ENCODE measurements around the gene MS4A14. TPM values are rescaled to one million over a fixed set of nuclear protein-coding genes. Genes with fewer than 3 reads are reported as not detected.

Gene MS4A14, protein sequence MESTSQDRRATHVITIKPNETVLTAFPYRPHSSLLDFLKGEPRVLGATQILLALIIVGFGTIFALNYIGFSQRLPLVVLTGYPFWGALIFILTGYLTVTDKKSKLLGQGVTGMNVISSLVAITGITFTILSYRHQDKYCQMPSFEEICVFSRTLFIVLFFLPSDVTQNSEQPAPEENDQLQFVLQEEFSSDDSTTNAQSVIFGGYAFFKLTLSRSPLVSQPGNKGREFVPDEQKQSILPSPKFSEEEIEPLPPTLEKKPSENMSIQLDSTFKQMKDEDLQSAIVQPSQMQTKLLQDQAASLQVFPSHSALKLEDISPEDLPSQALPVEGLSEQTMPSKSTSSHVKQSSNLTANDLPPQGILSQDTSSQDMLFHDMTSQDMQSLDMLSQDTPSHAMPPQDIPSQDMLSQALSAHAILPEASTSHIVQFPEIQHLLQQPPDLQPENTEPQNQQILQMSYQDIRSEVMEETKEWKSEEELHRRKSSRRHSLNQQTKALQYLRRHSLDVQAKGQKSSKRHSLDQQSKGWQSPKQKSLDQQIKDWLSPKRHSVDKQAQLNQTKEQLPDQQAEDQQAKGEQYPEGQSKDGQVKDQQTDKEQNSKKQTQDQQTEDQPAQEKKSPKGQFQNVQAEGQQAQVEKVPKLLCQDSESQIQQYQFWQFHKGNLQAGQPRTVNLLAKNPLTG
- 10 to 100 TPM in 3 of 4 donors, 1 to 10 TPM in 1; 1.7 to 32.3 (median 13.0) TPM for total RNA-seq

DNA sequence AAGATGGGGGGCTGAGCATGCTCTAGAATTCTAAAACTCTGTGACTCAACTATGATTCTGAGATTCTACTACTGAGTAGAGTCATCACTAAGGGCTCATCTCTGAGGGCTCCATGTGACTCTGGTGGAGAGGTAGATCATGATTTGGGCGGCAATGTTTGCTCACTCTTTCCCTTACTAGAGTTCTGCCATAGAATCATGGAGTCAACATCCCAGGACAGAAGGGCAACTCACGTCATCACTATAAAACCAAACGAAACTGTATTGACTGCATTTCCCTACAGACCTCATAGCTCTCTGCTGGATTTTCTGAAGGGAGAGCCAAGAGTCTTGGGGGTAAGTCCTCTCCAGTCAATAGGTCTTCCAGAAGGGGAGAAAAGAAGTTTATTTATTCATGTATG, at the start of gene MS4A14:
TSS of gene MS4A14 (plus strand) at position 78 of the 400 bp plus-strand sequence. CDS start at position 198, 120 bp downstream.
- no peak for TF ChIP-seq CTCF (IDR thresholded peaks at IDR 0.05; ENCODE audit: low read depth)

GRCh38 chr11:60347084-60347797, 49.0 kb upstream of the MS4A14 start:
- no peak for TF ChIP-seq CTCF (IDR thresholded peaks at IDR 0.05; ENCODE audit: low read depth)

- TF ChIP-seq CTCF (IDR thresholded peaks at IDR 0.05; ENCODE audit: low read depth) = no peak
Measured at GRCh38 chr11:60348116-60348515, 48.1 kb upstream of the MS4A14 start.

DNA sequence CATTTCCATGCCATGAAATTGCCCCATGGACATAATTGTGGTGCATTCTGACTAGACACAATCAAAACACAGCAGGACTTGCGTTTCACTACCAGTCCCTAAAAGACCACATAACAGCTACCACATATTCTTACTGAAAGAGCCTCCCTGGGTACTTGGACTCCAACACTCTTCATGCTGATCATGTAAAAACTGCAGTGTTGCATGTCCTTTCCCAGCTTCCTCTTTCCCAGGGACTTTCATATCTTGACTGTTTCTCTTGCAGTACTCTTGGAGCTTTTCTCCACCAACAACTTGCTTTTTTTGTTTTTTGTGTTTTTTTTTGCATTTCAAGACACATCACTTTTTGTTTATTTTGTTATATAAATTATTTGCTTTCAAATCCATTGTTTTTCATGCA, 46.3 kb upstream of the MS4A14 start:
- no peak for TF ChIP-seq CTCF (IDR thresholded peaks at IDR 0.05; ENCODE audit: low read depth)

- no peak for TF ChIP-seq CTCF (IDR thresholded peaks at IDR 0.05; ENCODE audit: low read depth)
Measured at GRCh38 chr11:60357771-60358170, 38.5 kb upstream of the MS4A14 start.

GRCh38 chr11:60360621-60361020, 35.6 kb upstream of the MS4A14 start:
- TF ChIP-seq CTCF (IDR thresholded peaks at IDR 0.05; ENCODE audit: low read depth) = no peak

- TF ChIP-seq CTCF (IDR thresholded peaks at IDR 0.05; ENCODE audit: low read depth) = no peak
Measured at GRCh38 chr11:60362241-60362640, 34.0 kb upstream of the MS4A14 start.

Data from subcutaneous adipose tissue (tissue), 4 donors.